ENCODE data around the gene KRTAP5-2. TPM values are rescaled to one million over a fixed set of nuclear protein-coding genes. Genes with fewer than 3 reads are reported as not detected.
"Not testable (repeated sequence)": the region's sequence is repeated elsewhere in the genome, so short reads cannot be mapped to it uniquely, and the experiment has no call there.

KRTAP5-2 gene
- total RNA-seq, 4 donors from 2014 or later, result not detected

- ATAC-seq (ENCODE audit: low FRiP score), result no peak
- no peak for DNase-seq (ENCODE audit: low spot score)
- no peak for TF ChIP-seq CTCF (IDR thresholded peaks at IDR 0.05)
Measured at GRCh38 chr11:1625541-1625940, 27.4 kb upstream of the KRTAP5-2 start.

- DNase-seq (ENCODE audit: low spot score), result no peak
- no peak for ATAC-seq (ENCODE audit: low FRiP score)
- TF ChIP-seq CTCF (IDR thresholded peaks at IDR 0.05), result no peak
Measured at GRCh38 chr11:1624621-1625020, 26.5 kb upstream of the KRTAP5-2 start.

GRCh38 chr11:1623716-1624115 lies 25.6 kb upstream of the KRTAP5-2 start:
- TF ChIP-seq CTCF (IDR thresholded peaks at IDR 0.05), result no peak
- DNase-seq (ENCODE audit: low spot score) (no peak), ATAC-seq (ENCODE audit: low FRiP score) (no peak)

GRCh38 chr11:1622086-1622485 lies 24.0 kb upstream of the KRTAP5-2 start, which contains the start of gene KRTAP5-4:
TSS of gene KRTAP5-4 (minus strand) at chr11:1622138. CDS start at chr11:1622093, 45 bp downstream.
- DNase-seq (ENCODE audit: low spot score) (no peak), ATAC-seq (ENCODE audit: low FRiP score) (no peak)
- TF ChIP-seq CTCF (IDR thresholded peaks at IDR 0.05), result no peak

- DNase-seq (ENCODE audit: low spot score), result no peak
- no peak for ATAC-seq (ENCODE audit: low FRiP score)
- TF ChIP-seq CTCF (IDR thresholded peaks at IDR 0.05), result no peak
Measured at GRCh38 chr11:1619449-1619848, 21.4 kb upstream of the KRTAP5-2 start.

GRCh38 chr11:1618231-1618630 lies 20.1 kb upstream of the KRTAP5-2 start:
- DNase-seq (ENCODE audit: low spot score) (no peak), ATAC-seq (ENCODE audit: low FRiP score) (no peak)
- TF ChIP-seq CTCF (IDR thresholded peaks at IDR 0.05), result no peak

- no peak for TF ChIP-seq CTCF (IDR thresholded peaks at IDR 0.05)
- no peak for ATAC-seq (ENCODE audit: low FRiP score)
- no peak for DNase-seq (ENCODE audit: low spot score)
Measured at GRCh38 chr11:1608363-1608762, 10.3 kb upstream of the KRTAP5-2 start, which contains the start of gene KRTAP5-3. TSS of gene KRTAP5-3 (minus strand) at chr11:1608463. CDS start at chr11:1608385, 78 bp downstream.

GRCh38 chr11:1607901-1608300 lies 9.8 kb upstream of the KRTAP5-2 start:
- ATAC-seq (ENCODE audit: low FRiP score); DNase-seq (ENCODE audit: low spot score): not testable (repeated sequence)

GRCh38 chr11:1607156-1607845 lies 9.2 kb upstream of the KRTAP5-2 start:
- not testable (repeated sequence) for DNase-seq (ENCODE audit: low spot score); ATAC-seq (ENCODE audit: low FRiP score)

GRCh38 chr11:1605923-1606322 lies 7.8 kb upstream of the KRTAP5-2 start:
- DNase-seq (ENCODE audit: low spot score); ATAC-seq (ENCODE audit: low FRiP score): not testable (repeated sequence)
